Muscle layer of duodenum (tissue), 2 donors: ENCODE results near the gene CPB2.

Experiments used
- H3K27ac ChIP-seq: one replicate; pipeline ENCODE4 v1.7.0; 2013; ENCODE audit warnings: mild to moderate bottlenecking, low read length
- H3K27me3 ChIP-seq: one replicate; pipeline ENCODE4 v1.7.0; 2013; ENCODE audit warnings: low read depth, mild to moderate bottlenecking, control low read depth, low read length
- H3K36me3 ChIP-seq, 2 donors: one replicate each; pipeline ENCODE4 v1.7.0; 2013; ENCODE audit warnings: low read length in 2 of 2, control low read depth in 1 of 2, mild to moderate bottlenecking in 1 of 2; ENCODE audit not compliant: insufficient read depth in 2 of 2, control insufficient read depth in 1 of 2
- H3K4me1 ChIP-seq, 2 donors: one replicate each; pipeline ENCODE4 v1.7.0; 2013; ENCODE audit warnings: low read length in 2 of 2, mild to moderate bottlenecking in 2 of 2, control low read depth in 1 of 2, moderate library complexity in 1 of 2; ENCODE audit not compliant: insufficient read depth in 2 of 2, control insufficient read depth in 1 of 2
- H3K4me3 ChIP-seq, 2 donors: one replicate each; pipeline ENCODE4 v1.7.0; 2013; ENCODE audit warnings: low read length in 2 of 2, low read depth in 1 of 2, mild to moderate bottlenecking in 1 of 2
- H3K9me3 ChIP-seq, 2 donors: one replicate each; pipeline ENCODE4 v1.7.0; 2013; ENCODE audit warnings: low read length in 2 of 2, control low read depth in 1 of 2, mild to moderate bottlenecking in 1 of 2; ENCODE audit not compliant: control insufficient read depth in 1 of 2
- donor health status: healthy.

The CPB2 gene

DNA sequence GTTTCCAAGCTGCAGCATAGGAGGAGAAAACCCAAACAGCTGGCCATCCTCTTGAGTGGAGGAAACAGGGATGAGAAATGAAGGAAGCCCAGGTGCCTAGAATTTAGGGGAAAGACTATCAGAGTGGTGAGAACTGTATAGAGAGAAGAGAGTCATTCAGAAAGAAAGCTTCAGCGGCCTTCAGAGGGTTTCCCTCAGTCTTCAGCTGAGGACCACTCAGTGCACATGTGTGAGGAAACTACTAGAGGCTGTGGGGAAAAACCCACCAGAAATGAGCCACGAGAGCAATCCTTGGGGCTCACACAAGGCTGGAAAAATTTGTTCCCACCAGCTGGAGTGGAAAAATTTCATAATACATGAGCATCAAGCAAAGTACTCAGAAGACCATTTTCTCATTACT lies 35.2 kb upstream of the CPB2 start:
- no peaks in the 10 kb centered on the region for H3K36me3 ChIP-seq
- H3K4me1 ChIP-seq, result no peaks in the 10 kb centered on the region
- H3K27me3 ChIP-seq, result no peaks in the 10 kb centered on the region
- H3K4me3 ChIP-seq, result no peak overlapping the region
- H3K27ac ChIP-seq, result no peak overlapping the region
- H3K9me3 ChIP-seq, result no peaks in the 10 kb centered on the region

DNA sequence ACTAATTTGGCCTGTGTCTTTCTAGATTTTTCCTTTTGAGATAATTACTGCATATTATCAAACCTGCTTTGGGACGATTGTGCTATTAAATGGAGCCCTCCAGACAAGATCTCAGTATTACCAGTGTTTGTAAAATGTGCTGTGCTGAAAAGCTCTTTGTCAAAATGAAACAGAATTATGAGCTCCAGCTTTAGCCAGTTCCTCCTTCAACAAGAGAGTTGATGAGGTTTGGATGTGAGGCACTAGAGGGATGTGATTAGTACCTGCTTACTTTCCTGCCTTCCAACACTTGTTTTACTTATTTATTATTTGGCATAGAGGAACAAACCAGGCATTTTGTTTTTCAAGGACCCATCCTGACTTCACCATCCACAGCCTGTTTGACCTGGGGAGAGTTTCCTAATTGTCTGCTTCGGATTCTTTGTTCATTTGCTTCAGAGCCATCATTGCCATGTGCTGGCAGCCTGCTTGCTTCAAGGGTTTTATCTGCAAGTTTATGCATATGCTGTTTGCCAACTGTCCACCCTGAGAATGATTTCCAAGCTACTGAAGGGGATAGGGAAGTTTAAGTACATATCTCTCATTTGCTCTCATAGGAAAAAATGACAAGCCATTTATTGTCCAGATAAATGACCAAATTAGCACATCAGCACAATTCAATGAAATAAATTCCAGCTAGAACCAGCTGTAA lies 32.9 kb upstream of the CPB2 start:
- no peaks in the 10 kb centered on the region for H3K36me3 ChIP-seq
- H3K27me3 ChIP-seq, result no peaks in the 10 kb centered on the region
- H3K4me3 ChIP-seq, result no peak overlapping the region
- H3K4me1 ChIP-seq, result no peaks in the 10 kb centered on the region
- no peaks in the 10 kb centered on the region for H3K9me3 ChIP-seq
- no peak overlapping the region for H3K27ac ChIP-seq

DNA sequence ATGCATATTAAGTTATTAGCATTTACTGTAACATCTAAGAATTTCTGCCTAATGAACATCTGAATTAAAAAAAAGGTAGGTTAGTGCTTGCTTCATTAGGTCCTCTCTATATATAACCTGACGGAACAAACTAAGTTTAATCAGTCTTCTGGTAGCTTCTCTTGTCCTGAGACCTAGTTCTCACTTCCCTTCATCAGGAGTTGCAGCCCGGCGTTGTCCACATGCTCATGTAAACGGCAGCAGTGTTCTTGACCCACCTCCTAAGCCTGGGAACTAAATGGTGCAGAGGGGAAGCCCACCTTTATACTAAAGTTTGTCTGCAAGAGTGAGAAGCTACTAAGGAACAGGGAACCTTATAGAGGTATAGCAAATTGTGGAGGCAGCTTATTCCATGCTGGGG lies 31.9 kb upstream of the CPB2 start:
- no peaks in the 10 kb centered on the region for H3K9me3 ChIP-seq
- no peak overlapping the region for H3K27ac ChIP-seq
- no peaks in the 10 kb centered on the region for H3K36me3 ChIP-seq
- H3K27me3 ChIP-seq, result no peaks in the 10 kb centered on the region
- H3K4me3 ChIP-seq, result no peak overlapping the region
- H3K4me1 ChIP-seq, result no peaks in the 10 kb centered on the region

DNA sequence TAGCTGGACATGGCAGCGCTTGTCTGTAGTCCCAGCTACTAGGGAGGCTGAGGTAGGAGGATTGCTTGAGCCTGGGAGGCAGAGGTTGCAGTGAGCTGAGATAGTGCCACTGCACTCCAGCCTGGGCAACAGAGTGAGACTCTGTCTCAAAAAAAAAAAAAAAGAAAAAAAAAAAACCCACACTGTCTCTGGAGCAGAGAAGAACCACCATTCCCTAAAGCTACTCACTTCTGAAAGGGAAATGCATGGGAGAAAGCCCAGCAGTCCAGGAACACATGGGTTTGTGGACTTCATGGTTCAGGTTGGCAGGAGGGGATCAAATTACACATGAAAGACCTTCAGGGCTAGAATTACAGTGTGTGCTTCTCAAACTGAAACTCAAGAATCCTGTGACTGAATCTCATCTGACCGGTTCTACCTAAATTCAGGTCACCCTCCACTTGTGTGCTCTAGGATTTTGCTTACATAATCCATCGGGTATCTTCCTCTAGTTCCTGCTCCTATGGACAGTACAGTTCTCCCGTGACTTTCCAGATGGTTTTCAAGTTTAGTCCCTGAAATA lies 30.2 kb upstream of the CPB2 start:
- no peaks in the 10 kb centered on the region for H3K36me3 ChIP-seq
- H3K9me3 ChIP-seq, result no peaks in the 10 kb centered on the region
- H3K27me3 ChIP-seq, result no peaks in the 10 kb centered on the region
- H3K4me3 ChIP-seq, result no peak overlapping the region
- H3K4me1 ChIP-seq, result no peaks in the 10 kb centered on the region
- no peak overlapping the region for H3K27ac ChIP-seq

DNA sequence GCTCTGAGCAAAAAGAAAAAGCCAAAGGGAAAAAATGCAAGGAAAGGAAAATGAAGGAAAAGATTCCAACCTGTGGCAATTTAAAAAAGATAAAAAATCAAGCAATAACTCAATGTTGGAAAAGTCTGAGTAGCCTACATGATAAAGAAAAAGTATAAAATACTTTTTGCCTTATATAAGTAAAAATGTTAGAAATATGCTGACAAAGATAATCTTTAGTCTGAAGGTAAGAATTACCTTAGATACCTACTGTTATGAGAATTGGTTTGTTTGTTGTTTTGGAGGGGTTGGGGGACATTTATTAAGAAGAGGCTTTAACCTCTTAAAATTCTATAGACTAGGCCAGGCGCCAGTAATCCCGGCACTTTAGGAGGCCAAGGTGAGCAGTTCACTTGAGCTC lies 29.7 kb upstream of the CPB2 start:
- no peak overlapping the region for H3K27ac ChIP-seq
- H3K4me1 ChIP-seq, result no peaks in the 10 kb centered on the region
- H3K27me3 ChIP-seq, result no peaks in the 10 kb centered on the region

DNA sequence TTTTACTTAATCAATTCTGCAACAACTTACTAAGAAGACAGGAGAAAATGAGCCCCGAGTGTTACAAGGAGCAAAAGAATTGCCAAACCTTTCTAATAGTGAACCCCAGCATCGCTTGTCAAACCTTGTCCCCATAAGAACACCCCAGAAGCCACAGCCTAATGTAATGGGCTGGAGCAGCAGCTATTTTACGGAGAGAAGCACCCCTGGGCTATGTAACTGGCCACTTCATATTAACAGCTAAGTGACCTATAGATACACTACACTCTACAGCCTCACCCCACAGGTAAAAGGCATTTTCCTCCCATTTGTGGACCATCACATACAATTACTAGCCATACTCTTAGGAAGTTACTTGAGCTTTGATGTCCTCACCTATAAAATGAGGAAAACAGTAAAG lies 27.3 kb upstream of the CPB2 start:
- H3K36me3 ChIP-seq, result no peaks in the 10 kb centered on the region

More for the DNA sequence above, 29.7 kb upstream of the CPB2 start:
- Histone ChIP-seq H3K4me3 (no peak overlapping the region), H3K9me3 (no peaks in the 10 kb centered on the region), H3K36me3 (no peaks in the 10 kb centered on the region)

DNA sequence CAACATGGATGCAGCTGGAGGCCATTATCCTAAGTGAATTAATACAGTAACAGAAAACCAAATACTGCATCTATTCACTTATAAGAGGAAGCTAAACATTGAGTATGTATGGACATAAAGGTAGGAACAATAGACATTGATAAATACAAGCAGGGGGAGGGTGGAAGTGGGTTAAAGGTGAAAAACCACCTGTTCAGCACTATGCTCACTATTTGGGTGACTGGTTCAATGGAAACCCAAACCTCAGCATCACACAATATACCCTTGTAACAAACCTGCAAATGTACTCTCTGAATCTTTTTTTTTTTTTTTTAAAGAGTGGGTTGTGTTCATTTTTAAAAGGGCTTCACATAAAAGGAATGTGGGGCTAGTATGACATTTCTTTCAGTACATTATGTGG lies 26.9 kb upstream of the CPB2 start:
- no peaks in the 10 kb centered on the region for H3K27me3 ChIP-seq
- no peaks in the 10 kb centered on the region for H3K36me3 ChIP-seq
- no peak overlapping the region for H3K4me3 ChIP-seq
- no peaks in the 10 kb centered on the region for H3K9me3 ChIP-seq
- no peak overlapping the region for H3K27ac ChIP-seq
- H3K4me1 ChIP-seq, result no peaks in the 10 kb centered on the region

More for the DNA sequence above, 27.3 kb upstream of the CPB2 start:
- no peak overlapping the region for H3K4me3 ChIP-seq
- H3K27me3 ChIP-seq, result no peaks in the 10 kb centered on the region
- no peaks in the 10 kb centered on the region for H3K9me3 ChIP-seq
- H3K27ac ChIP-seq, result no peak overlapping the region
- no peaks in the 10 kb centered on the region for H3K4me1 ChIP-seq

DNA sequence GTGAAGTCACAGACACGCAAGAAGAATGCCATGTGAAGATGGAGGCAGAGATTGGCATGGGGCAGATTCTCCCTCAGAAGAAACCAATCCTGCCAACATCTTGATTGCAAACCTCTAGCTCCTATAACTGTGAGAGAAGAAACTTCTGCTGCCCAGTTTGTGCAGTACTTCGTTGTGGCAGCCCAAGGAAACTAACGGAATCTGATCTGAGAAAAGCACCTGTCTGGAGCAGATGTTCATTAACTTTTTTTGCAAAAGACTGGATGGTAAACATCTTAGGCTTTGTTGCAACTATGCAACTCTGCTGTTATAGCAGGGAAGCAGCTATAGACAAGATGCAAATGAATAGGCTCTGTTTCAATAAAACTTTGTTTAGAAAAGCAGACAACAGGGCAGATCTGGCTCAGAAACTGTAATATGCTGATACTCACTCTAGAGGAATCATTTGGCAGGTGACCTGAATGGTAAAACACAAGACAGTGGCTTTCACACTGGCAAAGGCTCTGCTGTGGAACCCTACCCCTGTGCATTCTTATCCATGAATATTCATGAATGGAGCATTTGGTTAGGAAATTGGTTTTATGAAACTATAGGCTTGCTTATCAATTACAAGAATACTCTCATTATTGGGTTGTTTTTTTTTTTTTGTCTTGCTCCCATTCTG lies 25.3 kb upstream of the CPB2 start:
- no peaks in the 10 kb centered on the region for H3K36me3 ChIP-seq
- H3K27ac ChIP-seq, result no peak overlapping the region
- no peak overlapping the region for H3K4me3 ChIP-seq
- no peaks in the 10 kb centered on the region for H3K4me1 ChIP-seq
- H3K9me3 ChIP-seq, result no peaks in the 10 kb centered on the region
- H3K27me3 ChIP-seq, result no peaks in the 10 kb centered on the region

DNA sequence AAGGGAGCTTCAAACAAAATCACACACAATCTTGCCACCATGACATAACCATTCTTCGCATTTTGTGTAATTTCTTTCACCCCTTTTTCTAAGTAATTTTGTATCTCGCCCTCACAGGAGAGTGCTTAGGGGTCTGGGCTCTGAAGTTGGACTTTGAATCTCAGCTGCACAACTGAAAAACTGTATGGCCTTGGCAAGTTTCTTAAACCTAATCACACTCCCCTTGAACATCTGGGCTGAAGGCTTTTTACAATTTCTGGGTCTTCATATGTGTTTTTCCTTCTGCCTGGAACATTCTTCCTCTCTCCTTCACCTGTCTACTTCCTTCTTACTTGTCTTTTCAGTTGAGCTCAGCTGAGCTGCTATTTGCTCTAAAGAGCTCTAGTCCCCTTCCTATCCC lies 24.3 kb upstream of the CPB2 start:
- no peaks in the 10 kb centered on the region for H3K27me3 ChIP-seq
- no peaks in the 10 kb centered on the region for H3K36me3 ChIP-seq
- H3K4me3 ChIP-seq, result no peak overlapping the region
- H3K27ac ChIP-seq, result no peak overlapping the region
- H3K4me1 ChIP-seq, result no peaks in the 10 kb centered on the region
- no peaks in the 10 kb centered on the region for H3K9me3 ChIP-seq

DNA sequence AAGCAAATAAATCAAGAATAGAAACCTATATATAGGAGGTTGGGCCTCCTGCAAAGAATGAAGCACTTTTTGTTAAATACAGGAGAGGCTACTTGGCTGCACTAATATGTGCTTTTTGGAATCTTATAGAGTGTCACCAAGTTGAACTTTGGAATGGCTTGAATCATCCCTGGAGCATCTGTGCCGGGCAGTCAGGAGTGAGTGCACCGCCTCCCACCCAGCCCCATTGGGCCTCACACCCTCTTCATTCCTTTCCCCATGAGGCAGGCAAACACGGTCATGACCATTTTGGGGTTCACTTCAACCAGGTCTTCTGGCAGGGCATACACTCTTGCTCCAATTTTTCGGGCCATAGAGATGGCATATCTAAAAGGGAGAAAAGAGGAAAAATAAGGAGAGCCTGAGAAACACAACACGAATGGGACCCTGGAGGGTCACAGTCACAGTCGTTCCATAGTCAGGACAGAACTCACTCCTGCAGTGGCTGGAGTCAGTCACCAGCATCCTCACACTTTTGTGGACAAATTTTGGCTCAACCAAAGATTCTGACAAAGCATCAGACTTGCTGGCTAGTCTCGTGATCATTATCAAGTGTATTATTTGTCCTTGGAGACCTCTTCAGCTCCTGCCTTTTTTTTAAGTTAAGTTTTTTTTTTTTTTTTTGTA lies 22.7 kb upstream of the CPB2 start:
- H3K9me3 ChIP-seq, result no peaks in the 10 kb centered on the region
- H3K4me3 ChIP-seq, result no peak overlapping the region
- H3K27me3 ChIP-seq, result no peaks in the 10 kb centered on the region
- no peaks in the 10 kb centered on the region for H3K4me1 ChIP-seq
- no peaks in the 10 kb centered on the region for H3K36me3 ChIP-seq
- H3K27ac ChIP-seq, result no peak overlapping the region

DNA sequence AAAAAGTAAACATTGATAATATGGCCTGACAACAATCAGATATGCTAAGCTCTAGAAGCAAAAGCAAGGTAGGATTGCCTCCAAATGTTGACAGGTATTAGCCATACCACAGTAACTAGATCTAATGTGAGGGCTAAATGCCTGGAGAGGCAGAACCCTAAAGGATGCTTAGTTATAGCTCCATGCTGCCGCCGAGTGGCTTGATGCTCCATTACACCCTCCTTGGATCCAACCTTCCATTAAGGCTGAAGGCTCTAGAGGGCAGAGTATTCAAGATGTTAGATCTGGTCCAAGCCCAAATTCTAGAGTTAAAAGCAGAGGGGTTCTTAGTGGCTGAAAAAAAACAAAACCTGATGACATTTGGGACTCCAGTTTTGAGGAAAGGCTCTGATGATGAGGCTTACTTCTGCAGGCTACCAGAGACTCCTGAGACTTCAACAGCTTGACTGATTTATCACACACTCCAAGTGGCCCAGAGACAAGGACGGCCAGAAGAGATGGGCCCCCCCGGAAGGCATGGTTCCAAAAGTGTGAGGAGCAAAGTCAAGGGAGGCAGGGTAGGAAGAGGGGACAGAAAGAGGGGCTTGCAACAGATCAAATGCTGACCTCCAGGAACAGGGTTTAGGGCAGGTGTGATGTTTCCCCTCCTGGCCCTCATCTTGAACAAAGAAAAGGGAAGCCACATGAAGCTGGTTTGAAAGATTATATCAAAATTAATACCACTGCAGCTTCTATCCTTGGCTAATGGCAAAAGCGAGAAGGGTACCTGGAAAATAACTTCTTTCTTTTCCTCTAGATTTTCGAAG lies 21.9 kb upstream of the CPB2 start:
- Histone ChIP-seq H3K27ac (no peak overlapping the region), H3K4me1 (no peaks in the 10 kb centered on the region), H3K36me3 (no peaks in the 10 kb centered on the region), H3K4me3 (no peak overlapping the region), H3K9me3 (no peaks in the 10 kb centered on the region), H3K27me3 (no peaks in the 10 kb centered on the region)
